SIG-M5 (cell line): ENCODE data around the gene ACSM5.

ENCODE experiments used
- DNase-seq: peaks from one replicate; lab custom pipeline; 2025; lab: John Stamatoyannopoulos, UW

Gene ACSM5

DNA sequence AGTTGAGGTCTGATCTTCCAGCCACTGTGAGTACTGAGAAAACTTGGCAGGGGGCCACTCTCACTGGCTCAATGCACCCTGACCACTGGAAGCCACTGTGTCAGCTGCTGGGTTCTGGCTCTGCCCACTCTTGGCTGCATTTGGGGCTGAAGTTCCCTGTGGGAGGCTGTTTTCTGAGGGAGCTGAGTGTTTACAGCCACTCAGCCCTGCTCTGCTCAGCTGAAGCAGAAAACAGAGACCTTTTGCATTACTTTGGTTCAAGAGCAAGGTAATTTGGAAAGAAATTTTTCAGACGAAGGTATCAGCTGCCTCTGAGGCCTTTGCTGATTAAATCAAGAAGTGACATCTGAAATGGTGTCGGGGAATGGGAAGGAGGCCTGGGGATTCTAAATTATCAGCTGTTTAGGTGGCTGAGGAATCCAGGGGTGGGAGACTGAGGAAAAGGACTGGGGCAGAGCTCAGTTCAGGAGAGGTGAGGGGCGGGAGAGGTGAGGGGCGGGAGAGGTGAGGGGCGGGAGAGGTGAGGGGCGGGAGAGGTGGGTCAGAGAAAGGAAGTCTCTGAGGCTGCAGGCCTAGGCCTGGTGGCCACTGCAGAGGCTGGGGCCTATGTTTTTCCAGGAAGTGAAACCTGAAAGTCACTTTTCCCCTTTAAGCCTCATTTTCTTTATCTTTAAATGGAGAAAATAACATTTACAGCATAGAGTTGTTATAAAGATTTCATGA is at the start of gene ACSM5:
Gene ACSM5 (plus strand): TSS at position 137 of the 723 bp plus-strand sequence. CDS start 1,951 bp downstream, outside the sequence.
- no peak for DNase-seq

DNA sequence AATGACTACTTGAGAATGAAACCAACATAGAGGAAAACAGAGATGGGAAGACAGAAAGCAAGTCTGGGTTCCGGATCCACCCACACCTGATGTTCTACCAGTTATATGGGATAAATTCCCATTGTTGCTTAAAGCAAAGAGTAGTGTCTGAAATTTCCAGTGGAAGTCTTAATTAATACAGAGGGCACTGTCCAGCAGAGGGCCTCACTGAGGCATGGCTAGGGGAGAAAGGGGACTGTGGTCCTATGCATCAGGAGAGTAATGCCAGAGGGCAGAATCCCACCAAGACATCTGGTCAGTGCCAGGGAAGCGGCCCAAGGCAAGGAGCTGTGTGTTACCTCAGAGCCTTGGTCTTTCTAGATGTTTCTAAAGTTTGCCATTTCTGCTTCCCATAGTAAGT is 49.3 kb upstream of the ACSM5 start:
- no peak for DNase-seq

DNA sequence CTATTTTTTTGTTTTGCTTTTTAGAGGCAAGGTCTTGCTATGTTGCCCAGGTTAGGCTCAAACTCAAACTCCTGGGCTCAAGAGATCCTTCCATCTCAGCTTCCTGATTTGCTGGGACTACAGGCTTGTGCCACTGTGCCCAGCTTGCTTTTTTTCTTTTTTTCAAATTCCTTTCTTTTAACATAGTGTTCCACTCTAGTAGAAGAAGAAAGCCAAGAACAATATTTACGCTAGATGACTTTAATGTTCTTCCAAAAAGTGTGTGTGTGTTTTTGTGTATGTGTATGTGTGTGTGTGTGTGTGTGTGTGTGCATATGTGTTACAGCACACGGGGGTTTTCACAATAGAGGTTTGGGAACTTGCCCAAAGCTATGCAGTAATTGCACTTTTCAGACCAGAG is 46.1 kb upstream of the ACSM5 start:
- no peak for DNase-seq

GRCh38 chr16:20364051-20364450 is 45.3 kb upstream of the ACSM5 start:
- no peak for DNase-seq

DNA sequence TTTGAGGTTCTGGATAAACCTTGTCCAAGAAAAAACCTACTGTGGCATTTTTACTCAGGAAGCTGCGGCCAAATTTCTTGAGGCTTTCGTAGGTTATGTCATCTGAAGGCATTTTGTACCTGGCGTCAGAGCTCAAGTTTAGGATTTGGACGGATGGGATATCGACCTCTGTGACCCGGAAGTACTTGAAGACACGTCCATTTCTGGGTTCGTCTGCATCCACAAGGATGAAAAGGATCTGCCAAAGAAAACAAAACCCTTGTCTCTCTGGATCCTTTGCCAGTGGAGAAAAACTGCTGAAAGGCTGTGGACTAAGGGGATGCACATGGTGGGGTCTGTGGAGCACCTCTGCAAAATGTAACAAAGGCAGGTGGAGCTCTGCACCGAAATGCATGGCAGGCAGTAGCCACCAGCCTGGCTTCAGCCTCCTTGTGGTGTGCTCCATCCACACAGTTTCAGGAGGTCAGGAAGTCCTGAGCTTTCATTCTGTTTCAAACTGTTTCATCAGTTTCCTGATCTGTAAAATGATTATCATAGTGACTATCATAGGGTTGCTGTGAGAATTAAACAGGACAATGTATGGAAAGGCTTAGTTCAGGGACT is 39.8 kb upstream of the ACSM5 start:
- no peak for DNase-seq

DNA sequence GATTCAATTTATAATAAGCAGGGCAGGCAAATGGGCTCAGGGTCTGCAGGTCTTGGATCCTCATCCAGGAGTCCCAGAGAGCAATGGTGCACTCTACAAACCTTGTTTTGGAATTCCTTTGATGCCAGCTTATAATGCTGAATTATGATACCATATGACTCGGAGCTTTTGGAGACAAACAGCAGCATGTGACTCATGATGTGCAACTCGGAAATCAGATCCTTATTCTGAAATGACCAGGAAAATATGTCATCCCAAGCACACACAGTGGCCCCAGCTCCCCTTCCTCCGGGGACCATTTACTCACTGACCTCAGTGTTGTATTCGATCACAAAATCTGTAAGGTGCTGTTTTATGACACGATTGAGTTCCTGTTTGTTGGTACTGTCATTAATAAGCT is 36.6 kb upstream of the ACSM5 start:
- no peak for DNase-seq

GRCh38 chr16:20377181-20377580 is 32.2 kb upstream of the ACSM5 start:
- DNase-seq = no peak

GRCh38 chr16:20380782-20381181 is 28.6 kb upstream of the ACSM5 start:
- no peak for DNase-seq

DNA sequence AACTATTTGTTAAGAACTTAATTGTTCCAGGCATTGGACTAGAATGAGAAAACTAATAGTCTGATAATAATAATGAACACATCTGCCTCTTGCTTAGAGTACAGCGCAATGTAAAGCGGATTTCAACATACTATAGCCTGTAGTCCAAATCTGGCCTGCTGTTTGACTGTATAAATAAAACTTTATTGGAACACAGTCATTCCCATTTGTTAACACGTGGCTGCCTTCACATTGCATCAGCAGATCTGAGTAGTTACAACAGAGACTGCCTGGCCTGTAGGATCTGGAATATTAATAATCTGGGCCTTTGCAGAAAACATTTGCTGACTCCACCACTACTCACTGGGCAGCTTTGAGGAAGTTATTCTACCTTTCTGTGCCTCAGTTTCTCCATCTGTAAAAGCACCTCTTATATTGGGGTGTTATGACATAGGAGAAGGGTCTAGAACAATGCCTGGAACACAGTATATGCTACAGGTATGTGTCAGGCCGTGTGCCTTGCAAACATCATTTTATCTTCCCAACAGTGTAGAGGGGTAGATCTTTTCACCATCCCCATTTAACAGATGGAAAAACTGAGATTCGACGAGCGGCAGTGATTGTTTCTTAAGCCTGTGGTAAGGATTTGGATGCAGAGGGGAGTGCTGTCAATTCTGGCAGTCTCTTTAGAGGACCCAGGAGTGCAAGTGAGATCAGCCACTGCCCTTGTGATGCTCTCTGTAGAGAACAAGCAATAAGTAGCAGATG is 27.0 kb upstream of the ACSM5 start:
- no peak for DNase-seq

DNA sequence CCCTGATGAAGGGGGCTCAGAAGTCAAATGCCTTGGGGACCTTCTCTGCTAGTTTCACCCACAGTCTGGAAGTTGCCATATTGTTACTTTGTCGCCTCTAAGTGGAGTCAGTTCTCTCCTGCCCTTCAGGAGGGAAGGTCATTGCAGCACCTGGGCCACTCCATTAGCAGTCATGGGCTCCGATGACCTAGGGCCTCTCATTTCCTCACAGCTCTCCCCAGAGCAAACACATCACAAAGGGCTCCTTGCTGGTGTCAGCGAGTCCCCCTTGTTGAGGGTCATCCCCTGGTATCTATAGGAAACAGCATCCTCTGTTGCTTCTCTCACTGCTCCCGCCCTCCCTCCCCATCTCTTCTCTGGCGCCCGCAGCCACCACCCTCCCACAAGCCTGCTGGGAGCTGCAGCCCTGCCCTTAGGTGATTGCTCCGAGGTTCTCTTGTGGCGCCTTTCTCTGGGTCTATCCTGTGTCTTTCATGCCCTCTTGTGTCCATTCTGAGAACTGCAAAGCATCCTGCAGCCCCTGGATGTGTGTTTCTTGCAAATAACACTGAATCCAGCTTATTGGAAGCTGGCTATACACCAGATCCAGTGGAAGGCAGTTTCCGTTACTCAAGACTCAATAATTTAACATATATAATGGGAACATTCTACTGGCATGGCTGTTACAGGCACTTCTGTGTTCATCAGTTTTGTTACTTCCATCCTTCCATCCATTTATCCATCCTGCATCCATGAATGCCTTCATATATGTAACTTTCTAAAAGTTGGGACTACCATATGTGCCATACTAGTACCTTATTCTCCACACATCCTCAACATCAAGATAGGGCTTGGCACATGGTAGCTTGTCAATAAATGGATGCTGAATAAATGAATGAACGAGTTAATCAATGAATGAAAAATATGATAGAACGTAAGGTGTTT is 26.0 kb upstream of the ACSM5 start:
- DNase-seq = no peak

- no peak for DNase-seq
These were observed 23.2 kb upstream of the ACSM5 start for GRCh38 chr16:20385844-20386832.

- no peak for DNase-seq
These were observed 21.4 kb upstream of the ACSM5 start for GRCh38 chr16:20387978-20388377.

DNA sequence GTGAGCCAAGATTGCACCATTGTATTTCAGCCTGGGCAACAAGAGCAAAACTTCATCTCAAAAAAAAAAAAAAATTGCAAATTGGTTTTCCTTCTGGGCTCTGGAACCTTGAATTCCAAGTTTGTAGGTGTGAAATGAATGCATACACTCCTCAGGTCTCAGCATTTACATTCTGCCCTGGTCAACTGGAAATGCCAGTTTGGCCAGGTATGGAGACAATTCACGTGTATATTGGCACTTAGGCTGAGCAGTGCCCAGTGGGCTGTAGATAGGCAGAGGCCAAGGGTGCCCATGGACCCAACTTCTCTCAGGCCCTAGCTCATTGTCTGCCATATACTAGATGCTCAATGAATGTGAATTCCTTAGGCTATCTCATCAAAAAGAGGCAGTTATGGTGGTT is 20.5 kb upstream of the ACSM5 start:
- no peak for DNase-seq

- DNase-seq = no peak
These were observed 18.3 kb upstream of the ACSM5 start for GRCh38 chr16:20391045-20391444.

GRCh38 chr16:20393801-20394577 is 15.3 kb upstream of the ACSM5 start:
- no peak for DNase-seq

GRCh38 chr16:20395946-20396345 is 13.4 kb upstream of the ACSM5 start:
- DNase-seq = no peak

GRCh38 chr16:20396846-20397467 is 12.4 kb upstream of the ACSM5 start:
- DNase-seq = no peak

DNA sequence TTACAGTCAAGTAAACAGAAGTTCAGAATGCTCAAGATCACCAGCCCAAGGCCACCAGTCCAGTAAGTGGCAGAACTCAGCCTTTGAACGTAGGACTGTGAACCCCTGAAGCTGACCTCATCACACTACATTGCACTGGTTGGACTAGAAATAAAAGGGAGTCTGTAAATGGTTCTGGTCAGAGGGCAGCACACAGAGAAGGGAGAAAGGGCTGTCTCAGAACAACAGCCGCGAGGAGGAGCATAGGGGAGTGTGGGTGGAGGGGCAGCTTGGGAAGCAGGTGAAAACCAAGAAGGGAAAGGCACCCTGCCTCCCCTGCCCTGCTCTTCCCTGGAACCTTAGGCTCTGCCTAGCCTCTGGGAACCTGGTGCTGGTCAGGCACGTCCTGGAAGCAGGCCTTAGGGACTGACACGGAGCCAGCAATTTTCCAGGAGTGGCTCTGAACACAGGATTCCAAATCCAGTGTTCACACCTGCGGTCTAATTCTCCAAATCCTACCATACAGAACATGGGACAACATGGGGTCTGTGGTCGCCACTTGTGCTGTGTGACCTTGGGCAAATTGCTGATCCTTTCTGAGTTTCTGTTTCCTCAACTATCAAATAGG is 11.8 kb upstream of the ACSM5 start:
- DNase-seq = no peak

DNA sequence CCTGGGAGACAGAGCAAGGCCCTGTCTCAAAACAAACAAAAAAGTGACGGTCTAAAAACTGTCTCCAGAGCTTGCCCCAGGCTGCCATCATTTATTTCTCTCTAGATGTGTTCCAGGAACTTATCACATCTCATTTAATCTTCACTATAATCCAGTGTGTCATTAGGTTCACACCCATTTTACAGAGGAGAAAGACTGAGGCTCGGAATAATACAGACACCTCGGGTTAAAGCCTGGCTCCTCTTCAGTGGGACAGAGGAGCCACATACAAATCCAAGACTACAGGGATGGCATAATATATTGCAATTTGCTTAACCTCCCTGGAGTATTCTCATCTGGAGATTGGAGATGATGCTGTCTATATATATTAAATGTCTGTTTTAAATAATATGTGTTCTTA is 10.7 kb upstream of the ACSM5 start:
- DNase-seq = no peak
